A549 (cell line): ENCODE results near the gene UNC13C.

ENCODE experiments used
- CBX8 ChIP-seq: fragments of 200-600 bp; sonication (generic); IDR thresholded peaks from 2 replicates; pipeline ENCODE4 v1.6.1; 2016
- CEBPB ChIP-seq, 2 experiments: fragments of >200 bp in 1 of 2; sonication (Bioruptor Twin) in 1 of 2; formaldehyde crosslinking in 1 of 2; IDR thresholded peaks; 2 replicates each; pipeline ENCODE4 v1.6.1; 2012 to 2016
- KDM1A ChIP-seq: fragments of 200-600 bp; sonication (generic); IDR thresholded peaks from 2 replicates; pipeline ENCODE4 v1.6.1; 2016; ENCODE audit warnings: low read depth, mild to moderate bottlenecking
- NPAS2 ChIP-seq: fragments of 250-450 bp; sonication (Bioruptor Pico); IDR thresholded peaks from 2 replicates; pipeline ENCODE4 v1.8.0; 2022; ENCODE audit warnings: mild to moderate bottlenecking, moderate library complexity, borderline replicate concordance
- POLR2A ChIP-seq: IDR thresholded peaks from 2 replicates; pipeline ENCODE4 v1.6.1; 2012; ENCODE audit warnings: mild to moderate bottlenecking, low read length
- RAD21 ChIP-seq, 2 experiments: fragments of >200 bp in 1 of 2; sonication (Bioruptor Twin) in 1 of 2; formaldehyde crosslinking in 1 of 2; IDR thresholded peaks in 1 of 2; conservative IDR thresholded peaks in 1 of 2; 2 replicates in 1 of 2; 3 replicates in 1 of 2; pipeline ENCODE4 v1.6.1; 2012 to 2018; ENCODE audit warnings: inconsistent platforms in 1 of 2
- RARB ChIP-seq: fragments of 250-450 bp; sonication (Bioruptor Pico); IDR thresholded peaks from 2 replicates; pipeline ENCODE4 v1.8.0; 2021; ENCODE audit warnings: mild to moderate bottlenecking, moderate library complexity
- TF ChIP-seq, protein P1 (sequence below): fragments of >200 bp; sonication (Bioruptor Twin); formaldehyde crosslinking; IDR thresholded peaks from 3 replicates; pipeline ENCODE4 v1.5.1; 2016
- TF ChIP-seq, protein P2 (sequence below): fragments of >200 bp; sonication (Bioruptor Twin); formaldehyde crosslinking; IDR thresholded peaks from 3 replicates; pipeline ENCODE4 v1.6.1; 2016
- TF ChIP-seq, protein P3 (sequence below): IDR thresholded peaks from 2 replicates; pipeline ENCODE4 v1.6.1; 2012
- TF ChIP-seq, protein P4 (sequence below): fragments of 150-350 bp; IDR thresholded peaks from 2 replicates; pipeline ENCODE4 v1.6.1; 2014; ENCODE audit warnings: low read depth, mild to moderate bottlenecking, low read length
- TF ChIP-seq, protein P5 (sequence below): fragments of 200-600 bp; sonication (generic); IDR thresholded peaks from 2 replicates; pipeline ENCODE4 v1.6.1; 2016; ENCODE audit warnings: antibody characterized with exemption, mild to moderate bottlenecking, moderate library complexity

DNA sequence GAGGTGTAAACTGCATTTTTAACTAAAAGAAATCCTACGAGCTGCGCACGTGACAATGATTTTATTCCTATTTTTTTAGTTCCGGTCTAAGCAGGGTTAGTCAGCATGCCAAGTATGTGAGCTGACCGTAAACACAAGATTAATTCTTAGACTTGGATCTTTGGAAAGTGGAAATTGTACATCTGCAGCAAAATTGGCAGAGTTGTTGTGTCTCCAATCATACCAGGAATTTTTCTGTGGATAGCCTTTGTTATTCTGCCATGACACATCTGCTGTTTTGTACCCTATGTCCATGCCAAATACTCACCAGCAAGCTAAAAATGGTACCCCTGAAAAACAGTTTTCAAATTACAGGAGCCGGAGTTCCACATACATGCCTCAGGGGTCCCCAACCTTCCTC, 562.5 kb downstream of the UNC13C start:
- TF ChIP-seq POLR2A (no peak), NPAS2 (CRISPR knock-in tag) (no peak), RAD21 (conservative IDR thresholded peaks at IDR 0.05 in 1 of 2, IDR thresholded peaks at IDR 0.05 in 1 of 2) (no peak), CEBPB (IDR thresholded peaks at IDR 0.05) (no peak), KDM1A (no peak), RARB (CRISPR knock-in tag) (no peak), CBX8 (no peak)
- TF ChIP-seq, protein P1, sequence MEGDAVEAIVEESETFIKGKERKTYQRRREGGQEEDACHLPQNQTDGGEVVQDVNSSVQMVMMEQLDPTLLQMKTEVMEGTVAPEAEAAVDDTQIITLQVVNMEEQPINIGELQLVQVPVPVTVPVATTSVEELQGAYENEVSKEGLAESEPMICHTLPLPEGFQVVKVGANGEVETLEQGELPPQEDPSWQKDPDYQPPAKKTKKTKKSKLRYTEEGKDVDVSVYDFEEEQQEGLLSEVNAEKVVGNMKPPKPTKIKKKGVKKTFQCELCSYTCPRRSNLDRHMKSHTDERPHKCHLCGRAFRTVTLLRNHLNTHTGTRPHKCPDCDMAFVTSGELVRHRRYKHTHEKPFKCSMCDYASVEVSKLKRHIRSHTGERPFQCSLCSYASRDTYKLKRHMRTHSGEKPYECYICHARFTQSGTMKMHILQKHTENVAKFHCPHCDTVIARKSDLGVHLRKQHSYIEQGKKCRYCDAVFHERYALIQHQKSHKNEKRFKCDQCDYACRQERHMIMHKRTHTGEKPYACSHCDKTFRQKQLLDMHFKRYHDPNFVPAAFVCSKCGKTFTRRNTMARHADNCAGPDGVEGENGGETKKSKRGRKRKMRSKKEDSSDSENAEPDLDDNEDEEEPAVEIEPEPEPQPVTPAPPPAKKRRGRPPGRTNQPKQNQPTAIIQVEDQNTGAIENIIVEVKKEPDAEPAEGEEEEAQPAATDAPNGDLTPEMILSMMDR, result no peak
- TF ChIP-seq, protein P2, sequence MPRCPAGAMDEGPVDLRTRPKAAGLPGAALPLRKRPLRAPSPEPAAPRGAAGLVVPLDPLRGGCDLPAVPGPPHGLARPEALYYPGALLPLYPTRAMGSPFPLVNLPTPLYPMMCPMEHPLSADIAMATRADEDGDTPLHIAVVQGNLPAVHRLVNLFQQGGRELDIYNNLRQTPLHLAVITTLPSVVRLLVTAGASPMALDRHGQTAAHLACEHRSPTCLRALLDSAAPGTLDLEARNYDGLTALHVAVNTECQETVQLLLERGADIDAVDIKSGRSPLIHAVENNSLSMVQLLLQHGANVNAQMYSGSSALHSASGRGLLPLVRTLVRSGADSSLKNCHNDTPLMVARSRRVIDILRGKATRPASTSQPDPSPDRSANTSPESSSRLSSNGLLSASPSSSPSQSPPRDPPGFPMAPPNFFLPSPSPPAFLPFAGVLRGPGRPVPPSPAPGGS, result no peak
- TF ChIP-seq, protein P3, sequence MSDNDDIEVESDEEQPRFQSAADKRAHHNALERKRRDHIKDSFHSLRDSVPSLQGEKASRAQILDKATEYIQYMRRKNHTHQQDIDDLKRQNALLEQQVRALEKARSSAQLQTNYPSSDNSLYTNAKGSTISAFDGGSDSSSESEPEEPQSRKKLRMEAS, result no peak
- TF ChIP-seq, protein P4, sequence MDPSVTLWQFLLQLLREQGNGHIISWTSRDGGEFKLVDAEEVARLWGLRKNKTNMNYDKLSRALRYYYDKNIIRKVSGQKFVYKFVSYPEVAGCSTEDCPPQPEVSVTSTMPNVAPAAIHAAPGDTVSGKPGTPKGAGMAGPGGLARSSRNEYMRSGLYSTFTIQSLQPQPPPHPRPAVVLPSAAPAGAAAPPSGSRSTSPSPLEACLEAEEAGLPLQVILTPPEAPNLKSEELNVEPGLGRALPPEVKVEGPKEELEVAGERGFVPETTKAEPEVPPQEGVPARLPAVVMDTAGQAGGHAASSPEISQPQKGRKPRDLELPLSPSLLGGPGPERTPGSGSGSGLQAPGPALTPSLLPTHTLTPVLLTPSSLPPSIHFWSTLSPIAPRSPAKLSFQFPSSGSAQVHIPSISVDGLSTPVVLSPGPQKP, result no peak
- TF ChIP-seq, protein P5, sequence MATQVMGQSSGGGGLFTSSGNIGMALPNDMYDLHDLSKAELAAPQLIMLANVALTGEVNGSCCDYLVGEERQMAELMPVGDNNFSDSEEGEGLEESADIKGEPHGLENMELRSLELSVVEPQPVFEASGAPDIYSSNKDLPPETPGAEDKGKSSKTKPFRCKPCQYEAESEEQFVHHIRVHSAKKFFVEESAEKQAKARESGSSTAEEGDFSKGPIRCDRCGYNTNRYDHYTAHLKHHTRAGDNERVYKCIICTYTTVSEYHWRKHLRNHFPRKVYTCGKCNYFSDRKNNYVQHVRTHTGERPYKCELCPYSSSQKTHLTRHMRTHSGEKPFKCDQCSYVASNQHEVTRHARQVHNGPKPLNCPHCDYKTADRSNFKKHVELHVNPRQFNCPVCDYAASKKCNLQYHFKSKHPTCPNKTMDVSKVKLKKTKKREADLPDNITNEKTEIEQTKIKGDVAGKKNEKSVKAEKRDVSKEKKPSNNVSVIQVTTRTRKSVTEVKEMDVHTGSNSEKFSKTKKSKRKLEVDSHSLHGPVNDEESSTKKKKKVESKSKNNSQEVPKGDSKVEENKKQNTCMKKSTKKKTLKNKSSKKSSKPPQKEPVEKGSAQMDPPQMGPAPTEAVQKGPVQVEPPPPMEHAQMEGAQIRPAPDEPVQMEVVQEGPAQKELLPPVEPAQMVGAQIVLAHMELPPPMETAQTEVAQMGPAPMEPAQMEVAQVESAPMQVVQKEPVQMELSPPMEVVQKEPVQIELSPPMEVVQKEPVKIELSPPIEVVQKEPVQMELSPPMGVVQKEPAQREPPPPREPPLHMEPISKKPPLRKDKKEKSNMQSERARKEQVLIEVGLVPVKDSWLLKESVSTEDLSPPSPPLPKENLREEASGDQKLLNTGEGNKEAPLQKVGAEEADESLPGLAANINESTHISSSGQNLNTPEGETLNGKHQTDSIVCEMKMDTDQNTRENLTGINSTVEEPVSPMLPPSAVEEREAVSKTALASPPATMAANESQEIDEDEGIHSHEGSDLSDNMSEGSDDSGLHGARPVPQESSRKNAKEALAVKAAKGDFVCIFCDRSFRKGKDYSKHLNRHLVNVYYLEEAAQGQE, result no peak
